Measurements from ENCODE around the gene RALGAPA2.

DNA sequence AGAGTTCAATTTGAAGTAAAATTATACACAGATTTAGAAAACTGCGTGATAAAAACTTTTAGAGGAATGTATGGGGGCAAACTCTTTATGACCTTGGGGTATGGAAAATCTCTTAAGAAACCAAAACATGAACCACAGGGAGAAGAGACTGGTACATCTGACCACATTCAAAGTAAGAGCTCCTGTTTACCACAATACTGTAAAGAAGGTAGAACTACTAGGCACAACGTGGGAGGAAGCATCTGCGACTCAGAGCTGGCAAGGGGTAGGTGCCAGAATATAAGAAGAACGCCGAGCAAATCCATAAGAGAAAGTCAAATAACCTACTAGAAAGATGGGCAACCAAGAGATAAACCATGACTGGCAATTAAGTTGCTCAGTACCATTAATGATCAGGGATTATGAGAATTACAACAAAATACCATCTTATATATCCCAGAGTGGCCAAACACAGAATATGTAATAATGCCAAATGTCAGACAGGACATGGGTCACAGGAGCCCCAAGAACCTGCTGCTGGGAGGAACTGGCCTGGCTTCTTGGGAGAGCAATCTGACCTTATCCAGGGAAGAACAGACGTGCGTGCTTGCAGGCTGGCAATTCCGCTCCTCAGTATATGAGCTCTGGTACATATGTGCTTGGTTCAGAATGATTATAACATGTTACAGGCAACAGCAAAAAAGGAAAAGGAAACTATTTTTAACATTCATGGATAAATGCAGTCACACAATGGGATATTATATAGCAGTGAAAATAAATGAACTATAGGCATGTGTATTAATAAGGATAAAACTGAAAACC, 294.4 kb downstream of the RALGAPA2 start:
- TF ChIP-seq, protein P1, sequence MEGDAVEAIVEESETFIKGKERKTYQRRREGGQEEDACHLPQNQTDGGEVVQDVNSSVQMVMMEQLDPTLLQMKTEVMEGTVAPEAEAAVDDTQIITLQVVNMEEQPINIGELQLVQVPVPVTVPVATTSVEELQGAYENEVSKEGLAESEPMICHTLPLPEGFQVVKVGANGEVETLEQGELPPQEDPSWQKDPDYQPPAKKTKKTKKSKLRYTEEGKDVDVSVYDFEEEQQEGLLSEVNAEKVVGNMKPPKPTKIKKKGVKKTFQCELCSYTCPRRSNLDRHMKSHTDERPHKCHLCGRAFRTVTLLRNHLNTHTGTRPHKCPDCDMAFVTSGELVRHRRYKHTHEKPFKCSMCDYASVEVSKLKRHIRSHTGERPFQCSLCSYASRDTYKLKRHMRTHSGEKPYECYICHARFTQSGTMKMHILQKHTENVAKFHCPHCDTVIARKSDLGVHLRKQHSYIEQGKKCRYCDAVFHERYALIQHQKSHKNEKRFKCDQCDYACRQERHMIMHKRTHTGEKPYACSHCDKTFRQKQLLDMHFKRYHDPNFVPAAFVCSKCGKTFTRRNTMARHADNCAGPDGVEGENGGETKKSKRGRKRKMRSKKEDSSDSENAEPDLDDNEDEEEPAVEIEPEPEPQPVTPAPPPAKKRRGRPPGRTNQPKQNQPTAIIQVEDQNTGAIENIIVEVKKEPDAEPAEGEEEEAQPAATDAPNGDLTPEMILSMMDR (IDR thresholded peaks at IDR 0.05; ENCODE audit: low read depth, low read length), result no peak
- TF ChIP-seq POLR2A (IDR thresholded peaks at IDR 0.05; ENCODE audit: extremely low read depth, insufficient read length) (no peak), MYC (IDR thresholded peaks at IDR 0.05; ENCODE audit: low read depth, low read length) (no peak)
